Esophagus muscularis mucosa (tissue), 4 donors: ENCODE measurements around the gene TBC1D5.

ENCODE experiments used
- EP300 ChIP-seq: sonication (generic); formaldehyde crosslinking; IDR thresholded peaks from one replicate; pipeline ENCODE4 v1.6.1; 2017; ENCODE audit warnings: antibody characterized with exemption
- POLR2AphosphoS5 ChIP-seq, 2 donors: sonication (generic); formaldehyde crosslinking; IDR thresholded peaks; one replicate each; pipeline ENCODE4 v1.6.1; 2017; ENCODE audit warnings: antibody characterized with exemption in 2 of 2
- TF ChIP-seq, protein P1 (sequence below), 3 experiments: fragments of 200-600 bp in 2 of 3; fragments of 450-650 bp in 1 of 3; sonication (generic) in 2 of 3; IDR thresholded peaks; one replicate each; pipeline ENCODE4 v1.5.1; 2017 to 2019; ENCODE audit warnings: antibody characterized with exemption in 3 of 3, mild to moderate bottlenecking in 2 of 3, moderate library complexity in 1 of 3

- TF ChIP-seq, protein P1, sequence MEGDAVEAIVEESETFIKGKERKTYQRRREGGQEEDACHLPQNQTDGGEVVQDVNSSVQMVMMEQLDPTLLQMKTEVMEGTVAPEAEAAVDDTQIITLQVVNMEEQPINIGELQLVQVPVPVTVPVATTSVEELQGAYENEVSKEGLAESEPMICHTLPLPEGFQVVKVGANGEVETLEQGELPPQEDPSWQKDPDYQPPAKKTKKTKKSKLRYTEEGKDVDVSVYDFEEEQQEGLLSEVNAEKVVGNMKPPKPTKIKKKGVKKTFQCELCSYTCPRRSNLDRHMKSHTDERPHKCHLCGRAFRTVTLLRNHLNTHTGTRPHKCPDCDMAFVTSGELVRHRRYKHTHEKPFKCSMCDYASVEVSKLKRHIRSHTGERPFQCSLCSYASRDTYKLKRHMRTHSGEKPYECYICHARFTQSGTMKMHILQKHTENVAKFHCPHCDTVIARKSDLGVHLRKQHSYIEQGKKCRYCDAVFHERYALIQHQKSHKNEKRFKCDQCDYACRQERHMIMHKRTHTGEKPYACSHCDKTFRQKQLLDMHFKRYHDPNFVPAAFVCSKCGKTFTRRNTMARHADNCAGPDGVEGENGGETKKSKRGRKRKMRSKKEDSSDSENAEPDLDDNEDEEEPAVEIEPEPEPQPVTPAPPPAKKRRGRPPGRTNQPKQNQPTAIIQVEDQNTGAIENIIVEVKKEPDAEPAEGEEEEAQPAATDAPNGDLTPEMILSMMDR (IDR thresholded peaks at IDR 0.05), result no peak
- TF ChIP-seq EP300 (no peak), POLR2AphosphoS5 (IDR thresholded peaks at IDR 0.05) (no peak)
Observed at GRCh38 chr3:17584066-17584465, 158.4 kb downstream of the TBC1D5 start.
